ENCODE results near the gene RAP1B.
A peak's percentile ranks its signal among the peaks of the same experiment; 100 is the strongest.

The RAP1B gene

GRCh38 chr12:68572661-68573060 lies 38.0 kb upstream of the RAP1B start:
- no peak for TF ChIP-seq CTCF (IDR thresholded peaks at IDR 0.05; ENCODE audit: low read depth, low read length, missing control alignments)
- Histone ChIP-seq H3K36me3 (replicated peaks) (no peaks in the 10 kb centered on the region), H3K27me3 (replicated peaks) (no peaks in the 10 kb centered on the region), H3K27ac (no peak overlapping the region), H3K4me3 (ENCODE audit: low read depth, low read length) (no peak overlapping the region)
- DNase-seq = peak; percentile 3
- in situ Hi-C loops (cut with HindIII; ENCODE audit: low pct_ligation_motif_present, low sequenced_read_pairs) = no loop called here

- H3K27me3 ChIP-seq (replicated peaks) = no peaks in the 10 kb centered on the region
- H3K27ac ChIP-seq = no peak overlapping the region
- no peak for DNase-seq
- H3K4me3 ChIP-seq (ENCODE audit: low read depth, low read length) = no peak overlapping the region
- TF ChIP-seq CTCF (IDR thresholded peaks at IDR 0.05; ENCODE audit: low read depth, low read length, missing control alignments) = no peak
- in situ Hi-C loops (cut with HindIII; ENCODE audit: low pct_ligation_motif_present, low sequenced_read_pairs) = no loop called here
- no peaks in the 10 kb centered on the region for H3K36me3 ChIP-seq (replicated peaks)
Observed at GRCh38 chr12:68573406-68573805, 37.3 kb upstream of the RAP1B start.

- H3K4me3 ChIP-seq (ENCODE audit: low read depth, low read length) = no peak overlapping the region
- no peak for DNase-seq
- in situ Hi-C loops (cut with HindIII; ENCODE audit: low pct_ligation_motif_present, low sequenced_read_pairs) = no loop called here
- H3K27me3 ChIP-seq (replicated peaks) = no peaks in the 10 kb centered on the region
- TF ChIP-seq CTCF (IDR thresholded peaks at IDR 0.05; ENCODE audit: low read depth, low read length, missing control alignments) = no peak
- no peak overlapping the region for H3K27ac ChIP-seq
- no peaks in the 10 kb centered on the region for H3K36me3 ChIP-seq (replicated peaks)
Observed at GRCh38 chr12:68577949-68578348, 32.8 kb upstream of the RAP1B start.

- H3K27ac ChIP-seq = no peak overlapping the region
- in situ Hi-C loops (cut with HindIII; ENCODE audit: low pct_ligation_motif_present, low sequenced_read_pairs) = no loop called here
- no peak for DNase-seq
- TF ChIP-seq CTCF (IDR thresholded peaks at IDR 0.05; ENCODE audit: low read depth, low read length, missing control alignments) = no peak
- no peaks in the 10 kb centered on the region for H3K27me3 ChIP-seq (replicated peaks)
- no peak overlapping the region for H3K4me3 ChIP-seq (ENCODE audit: low read depth, low read length)
- no peaks in the 10 kb centered on the region for H3K36me3 ChIP-seq (replicated peaks)
Observed at GRCh38 chr12:68578765-68579164, 31.9 kb upstream of the RAP1B start.

GRCh38 chr12:68579254-68579653 lies 31.4 kb upstream of the RAP1B start:
- H3K27me3 ChIP-seq (replicated peaks) = no peaks in the 10 kb centered on the region
- H3K4me3 ChIP-seq (ENCODE audit: low read depth, low read length) = no peak overlapping the region
- no peak for TF ChIP-seq CTCF (IDR thresholded peaks at IDR 0.05; ENCODE audit: low read depth, low read length, missing control alignments)
- no peaks in the 10 kb centered on the region for H3K36me3 ChIP-seq (replicated peaks)
- no peak overlapping the region for H3K27ac ChIP-seq
- no peak for DNase-seq
- in situ Hi-C loops (cut with HindIII; ENCODE audit: low pct_ligation_motif_present, low sequenced_read_pairs) = no loop called here

- in situ Hi-C loops (cut with HindIII; ENCODE audit: low pct_ligation_motif_present, low sequenced_read_pairs) = no loop called here
- Histone ChIP-seq H3K27ac (no peak overlapping the region), H3K4me3 (ENCODE audit: low read depth, low read length) (no peak overlapping the region), H3K27me3 (replicated peaks) (no peaks in the 10 kb centered on the region), H3K36me3 (replicated peaks) (no peaks in the 10 kb centered on the region)
- DNase-seq = no peak
- no peak for TF ChIP-seq CTCF (IDR thresholded peaks at IDR 0.05; ENCODE audit: low read depth, low read length, missing control alignments)
Observed at GRCh38 chr12:68580911-68581310, 29.8 kb upstream of the RAP1B start.

All from brain microvascular endothelial cell (primary cell).